Measurements from ENCODE around the gene NPAS3.

DNA sequence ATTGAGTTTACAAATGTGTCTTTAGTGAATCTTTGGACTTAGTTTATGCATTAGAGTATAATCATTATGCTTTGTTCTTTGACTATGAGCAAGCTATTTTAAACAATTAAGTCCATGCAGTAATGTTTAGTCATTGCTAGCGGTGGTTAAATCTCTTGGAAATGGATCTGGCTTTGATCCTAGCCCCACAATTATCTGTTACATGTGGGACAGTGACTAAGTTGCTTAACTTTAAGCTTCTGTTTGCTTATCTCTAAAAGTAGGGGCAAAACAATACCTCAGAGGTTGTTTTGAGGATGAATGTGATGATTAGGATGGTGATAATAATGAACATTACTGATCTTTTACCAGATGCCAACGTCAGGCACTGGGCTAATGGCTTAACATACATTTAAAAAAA lies 124.2 kb downstream of the NPAS3 start:
- TF ChIP-seq POLR2A (IDR thresholded peaks at IDR 0.05) (no peak), POLR2AphosphoS5 (IDR thresholded peaks at IDR 0.05) (no peak)
- TF ChIP-seq, protein P1, sequence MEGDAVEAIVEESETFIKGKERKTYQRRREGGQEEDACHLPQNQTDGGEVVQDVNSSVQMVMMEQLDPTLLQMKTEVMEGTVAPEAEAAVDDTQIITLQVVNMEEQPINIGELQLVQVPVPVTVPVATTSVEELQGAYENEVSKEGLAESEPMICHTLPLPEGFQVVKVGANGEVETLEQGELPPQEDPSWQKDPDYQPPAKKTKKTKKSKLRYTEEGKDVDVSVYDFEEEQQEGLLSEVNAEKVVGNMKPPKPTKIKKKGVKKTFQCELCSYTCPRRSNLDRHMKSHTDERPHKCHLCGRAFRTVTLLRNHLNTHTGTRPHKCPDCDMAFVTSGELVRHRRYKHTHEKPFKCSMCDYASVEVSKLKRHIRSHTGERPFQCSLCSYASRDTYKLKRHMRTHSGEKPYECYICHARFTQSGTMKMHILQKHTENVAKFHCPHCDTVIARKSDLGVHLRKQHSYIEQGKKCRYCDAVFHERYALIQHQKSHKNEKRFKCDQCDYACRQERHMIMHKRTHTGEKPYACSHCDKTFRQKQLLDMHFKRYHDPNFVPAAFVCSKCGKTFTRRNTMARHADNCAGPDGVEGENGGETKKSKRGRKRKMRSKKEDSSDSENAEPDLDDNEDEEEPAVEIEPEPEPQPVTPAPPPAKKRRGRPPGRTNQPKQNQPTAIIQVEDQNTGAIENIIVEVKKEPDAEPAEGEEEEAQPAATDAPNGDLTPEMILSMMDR (IDR thresholded peaks at IDR 0.05): no peak
